ENCODE data around the gene FREM1.

The FREM1 gene

GRCh38 chr9:14692470-14693250 lies 217.6 kb downstream of the FREM1 start:
- DNase-seq, result no peak

- DNase-seq, result no peak
Measured at GRCh38 chr9:14690948-14691730, 219.1 kb downstream of the FREM1 start.

GRCh38 chr9:14687042-14687719 lies 223.0 kb downstream of the FREM1 start:
- DNase-seq, result no peak

- no peak for DNase-seq
Measured at GRCh38 chr9:14686168-14686567, 224.1 kb downstream of the FREM1 start.
